Fibroblast of lung (primary cell): ENCODE results near the gene C22orf23. TPM values are rescaled to one million over a fixed set of nuclear protein-coding genes. Genes with fewer than 3 reads are reported as not detected.

ENCODE experiments used
- DNase-seq, 2 donors: peaks; one replicate each; pipeline versions ENCODE4 v3.0.0 to v3.0.0-alpha.2; 2010; ENCODE audit warnings: low read depth in 2 of 2
- H2AFZ ChIP-seq: 2 replicates; pipeline ENCODE4 v1.5.1; 2012; ENCODE audit warnings: low read length, control low read depth, inconsistent platforms
- H3K27ac ChIP-seq: 2 replicates; pipeline ENCODE4 v1.5.1; 2011; ENCODE audit warnings: low read length, control low read depth; ENCODE audit not compliant: insufficient read depth
- H3K27me3 ChIP-seq: 2 replicates; pipeline ENCODE4 v1.5.1; 2011; ENCODE audit warnings: mild to moderate bottlenecking, low read length; ENCODE audit not compliant: control insufficient read depth, insufficient read depth
- H3K36me3 ChIP-seq: 2 replicates; pipeline ENCODE4 v1.5.1; 2011; ENCODE audit warnings: low read length; ENCODE audit not compliant: control insufficient read depth, insufficient read depth
- H3K4me1 ChIP-seq: 2 replicates; pipeline ENCODE4 v1.5.1; 2011; ENCODE audit warnings: low read length; ENCODE audit not compliant: control insufficient read depth, insufficient read depth; ENCODE audit errors: extremely low read depth
- H3K4me2 ChIP-seq: 2 replicates; pipeline ENCODE4 v1.5.1; 2011; ENCODE audit warnings: low read length, control low read depth; ENCODE audit not compliant: insufficient read depth; ENCODE audit errors: extremely low read depth
- H3K4me3 ChIP-seq, 4 experiments: fragments of 200-600 bp in 1 of 4; sonication (generic) in 1 of 4; replicated peaks in 1 of 4; 2 replicates each; pipeline ENCODE4 v1.5.1; 2011 to 2016; ENCODE audit warnings: low read length in 4 of 4, low read depth in 3 of 4, mild to moderate bottlenecking in 3 of 4, control low read depth in 2 of 4, inconsistent platforms in 1 of 4, mixed read lengths in 1 of 4; ENCODE audit not compliant: insufficient read depth in 1 of 4; ENCODE audit errors: control extremely low read depth in 1 of 4
- H3K79me2 ChIP-seq: 2 replicates; pipeline ENCODE4 v1.5.1; 2012; ENCODE audit warnings: mild to moderate bottlenecking, low read length, inconsistent platforms; ENCODE audit not compliant: control insufficient read depth, insufficient read depth
- H3K9ac ChIP-seq: 2 replicates; pipeline ENCODE4 v1.5.1; 2011; ENCODE audit warnings: mild to moderate bottlenecking, low read length, control low read depth; ENCODE audit not compliant: insufficient read depth
- H3K9me3 ChIP-seq: 2 replicates; pipeline ENCODE4 v1.5.1; 2012; ENCODE audit warnings: low read depth, low read length; ENCODE audit not compliant: control insufficient read depth, insufficient read depth
- H4K20me1 ChIP-seq: 2 replicates; pipeline ENCODE4 v1.5.1; 2011; ENCODE audit warnings: low read length; ENCODE audit not compliant: control insufficient read depth, insufficient read depth; ENCODE audit errors: extremely low read depth
- EZH2 ChIP-seq: IDR thresholded peaks from 2 replicates; pipeline ENCODE4 v1.5.1; 2012; ENCODE audit warnings: low read length, control low read depth, mild to moderate bottlenecking; ENCODE audit errors: missing control alignments
- polyA minus RNA-seq: library from RNA; depleted of rRNA, polyadenylated mRNA; stranded (reverse); fragments of >200 nt; gene quantifications from 2 replicates; pipeline ENCODE4 v1.2.3, GENCODE V29; 2011; ENCODE audit warnings: low replicate concordance
- polyA plus RNA-seq, 2 donors: library from polyadenylated mRNA; depleted of rRNA in 1 of 2; stranded (reverse) in 1 of 2; unstranded in 1 of 2; fragments of >200 nt; gene quantifications; 2 replicates each; pipeline ENCODE4 v1.2.1, GENCODE V29; 2011 to 2012; ENCODE audit warnings: missing spikeins in 1 of 2
- total RNA-seq: library from RNA; depleted of rRNA; stranded (reverse); fragments of >200 nt; gene quantifications from 2 replicates; pipeline ENCODE4 v1.2.1, GENCODE V29; 2014
- TF ChIP-seq, protein P1 (sequence below), 2 donors: IDR thresholded peaks in 1 of 2; conservative IDR thresholded peaks in 1 of 2; 1 replicate in 1 of 2; 2 replicates in 1 of 2; pipeline ENCODE4 v1.5.1; 2011 to 2012; ENCODE audit warnings: low read length in 2 of 2, control low read depth in 1 of 2, inconsistent platforms in 1 of 2, low read depth in 1 of 2, mild to moderate bottlenecking in 1 of 2

Gene C22orf23
- 0.17 and 0.26 TPM in 2 replicates for total RNA-seq
- polyA plus RNA-seq, result 0.37 and 0.43 TPM in 2 replicates
- 0.73 and 1.3 TPM in 2 replicates for polyA plus RNA-seq (2012)
- not detected in 2 replicates for polyA minus RNA-seq

DNA sequence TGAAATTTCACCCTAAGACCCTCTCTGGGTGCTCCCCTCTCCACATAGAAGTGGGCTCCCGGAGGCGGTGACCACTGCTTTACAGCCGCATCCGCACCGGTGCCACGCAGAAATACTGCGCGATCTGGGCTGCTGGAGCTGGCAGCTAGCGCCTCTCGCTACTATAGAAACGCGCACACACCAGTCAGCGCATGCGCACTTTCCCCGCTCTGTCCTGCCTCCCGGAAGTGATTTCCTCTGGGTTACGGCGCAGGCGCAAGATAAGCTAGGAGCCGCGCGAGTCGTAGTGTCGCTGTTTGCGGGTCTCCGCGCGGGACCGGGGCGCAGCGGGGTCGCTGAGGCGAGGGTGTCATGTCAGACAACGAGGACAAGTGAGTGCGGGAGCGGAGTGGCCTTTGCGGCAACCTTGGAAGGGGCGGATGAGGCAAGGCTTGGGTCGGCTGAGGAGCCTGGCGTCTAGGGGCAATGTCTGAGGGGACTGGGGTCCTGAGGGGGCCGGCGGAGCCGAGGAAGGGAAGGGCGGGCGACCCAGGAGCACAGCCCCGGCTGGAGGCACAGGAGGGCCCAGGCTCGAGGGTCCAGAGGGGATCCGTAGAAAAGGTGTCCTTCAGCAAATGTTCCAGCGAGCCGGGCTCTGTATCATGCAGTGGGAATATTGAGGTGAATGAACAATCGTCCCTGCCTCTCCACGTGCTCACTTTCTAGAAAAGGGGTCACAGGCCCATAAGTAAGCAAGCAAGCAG, at the start of gene C22orf23, which contains the start of gene POLR2F:
Gene C22orf23, minus strand, starts transcription at position 165 of the 743 bp plus-strand sequence. CDS start 452 bp downstream, outside the sequence.
Gene POLR2F, plus strand, starts transcription at position 263 of the 743 bp plus-strand sequence. Its CDS starts 89 bp downstream, at position 352.
- peak within 1 kb of the TSS; percentile 81 for H3K27ac ChIP-seq
- H3K4me1 ChIP-seq, result peaks cover 4% of the 10 kb centered on the region
- peak within 1 kb of the TSS; percentile 83 for H3K9ac ChIP-seq
- peaks cover 5% of the 10 kb centered on the region for H3K36me3 ChIP-seq
- TF ChIP-seq, protein P1, sequence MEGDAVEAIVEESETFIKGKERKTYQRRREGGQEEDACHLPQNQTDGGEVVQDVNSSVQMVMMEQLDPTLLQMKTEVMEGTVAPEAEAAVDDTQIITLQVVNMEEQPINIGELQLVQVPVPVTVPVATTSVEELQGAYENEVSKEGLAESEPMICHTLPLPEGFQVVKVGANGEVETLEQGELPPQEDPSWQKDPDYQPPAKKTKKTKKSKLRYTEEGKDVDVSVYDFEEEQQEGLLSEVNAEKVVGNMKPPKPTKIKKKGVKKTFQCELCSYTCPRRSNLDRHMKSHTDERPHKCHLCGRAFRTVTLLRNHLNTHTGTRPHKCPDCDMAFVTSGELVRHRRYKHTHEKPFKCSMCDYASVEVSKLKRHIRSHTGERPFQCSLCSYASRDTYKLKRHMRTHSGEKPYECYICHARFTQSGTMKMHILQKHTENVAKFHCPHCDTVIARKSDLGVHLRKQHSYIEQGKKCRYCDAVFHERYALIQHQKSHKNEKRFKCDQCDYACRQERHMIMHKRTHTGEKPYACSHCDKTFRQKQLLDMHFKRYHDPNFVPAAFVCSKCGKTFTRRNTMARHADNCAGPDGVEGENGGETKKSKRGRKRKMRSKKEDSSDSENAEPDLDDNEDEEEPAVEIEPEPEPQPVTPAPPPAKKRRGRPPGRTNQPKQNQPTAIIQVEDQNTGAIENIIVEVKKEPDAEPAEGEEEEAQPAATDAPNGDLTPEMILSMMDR (conservative IDR thresholded peaks at IDR 0.05 in 1 of 2, IDR thresholded peaks at IDR 0.05 in 1 of 2; ENCODE audit: low read depth in 1 of 2, low read length in 2 of 2), result no peak
- no peak for TF ChIP-seq EZH2
- H3K9me3 ChIP-seq, result no peaks in the 10 kb centered on the region
- DNase-seq, result peak; percentile 87 to 93
- H3K79me2 ChIP-seq, result peaks cover 15% of the 10 kb centered on the region
- H2AFZ ChIP-seq, result peak within 1 kb of the TSS; percentile 84
- H3K27me3 ChIP-seq, result no peaks in the 10 kb centered on the region
- H4K20me1 ChIP-seq, result no peaks in the 10 kb centered on the region
- peak within 1 kb of the TSS; percentile 97 for H3K4me2 ChIP-seq
- peak within 1 kb of the TSS; percentile 68 to 97 (median 86) for H3K4me3 ChIP-seq

DNA sequence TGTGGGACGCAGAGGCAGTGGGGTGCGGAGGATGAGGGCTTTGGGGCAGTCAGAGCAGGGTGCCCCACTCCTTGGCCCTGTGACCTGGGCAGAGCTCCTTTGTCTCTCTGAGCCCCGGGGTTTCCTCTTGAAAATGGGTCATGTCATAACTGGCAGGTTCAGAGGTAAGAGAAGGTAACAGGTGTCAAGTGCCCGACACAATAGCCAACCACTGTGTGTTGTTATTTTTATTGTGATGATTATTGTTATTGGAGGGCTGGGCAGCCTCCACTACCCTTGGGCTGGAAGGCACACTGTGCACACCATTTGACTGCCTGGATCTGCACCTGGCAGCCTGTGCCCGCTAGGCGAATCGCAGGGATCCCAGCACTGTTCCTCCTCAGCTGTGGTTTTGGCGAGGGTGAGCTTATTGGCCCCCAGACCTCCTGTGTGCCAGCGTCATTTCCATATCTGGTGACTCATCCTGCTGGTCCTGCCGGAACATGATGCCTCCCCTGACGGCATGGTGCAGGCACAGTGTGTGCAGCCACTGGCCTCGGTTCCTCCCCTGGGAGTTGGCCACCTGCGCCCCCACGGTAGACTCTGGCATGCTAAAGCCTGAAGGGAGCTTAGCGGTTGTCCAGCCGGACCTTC, 46.4 kb upstream of the C22orf23 start:
- Histone ChIP-seq H3K9ac (no peak overlapping the region), H3K79me2 (no peaks in the 10 kb centered on the region), H3K27me3 (peaks cover 4% of the 10 kb centered on the region), H3K27ac (no peak overlapping the region), H3K9me3 (no peaks in the 10 kb centered on the region), H3K4me2 (no peak overlapping the region), H3K36me3 (no peaks in the 10 kb centered on the region), H4K20me1 (no peaks in the 10 kb centered on the region), H2AFZ (no peak overlapping the region), H3K4me1 (no peaks in the 10 kb centered on the region), H3K4me3 (no peak overlapping the region)
- TF ChIP-seq, protein P1 (conservative IDR thresholded peaks at IDR 0.05 in 1 of 2, IDR thresholded peaks at IDR 0.05 in 1 of 2; ENCODE audit: low read depth in 1 of 2, low read length in 2 of 2), result no peak
- no peak for TF ChIP-seq EZH2
- peak; percentile 53 to 85 for DNase-seq

DNA sequence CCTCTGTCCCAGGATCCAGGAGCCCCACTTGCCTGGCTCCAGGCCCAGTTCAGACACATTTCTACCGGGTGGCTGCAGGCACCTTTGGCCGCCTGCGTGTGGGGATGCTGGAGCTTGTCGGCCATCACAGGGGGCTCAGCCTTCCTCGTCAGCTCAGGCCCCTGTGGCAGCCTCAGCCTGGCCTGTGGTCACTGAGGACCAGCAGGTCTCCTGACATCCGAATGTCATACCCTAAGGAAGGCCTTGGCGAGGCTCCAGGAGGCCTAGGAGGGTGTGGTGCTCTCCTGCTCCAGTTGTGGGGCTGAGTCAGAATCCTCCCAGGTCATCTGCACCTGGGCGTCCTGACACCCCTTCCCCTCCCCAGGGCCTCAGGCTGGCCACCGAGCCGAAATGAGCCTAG, 45.8 kb upstream of the C22orf23 start:
- Histone ChIP-seq H4K20me1 (no peaks in the 10 kb centered on the region), H3K27ac (no peak overlapping the region), H3K9ac (no peak overlapping the region), H3K27me3 (peaks cover 4% of the 10 kb centered on the region), H3K79me2 (no peaks in the 10 kb centered on the region), H2AFZ (no peak overlapping the region), H3K4me2 (no peak overlapping the region), H3K4me1 (no peaks in the 10 kb centered on the region), H3K4me3 (no peak overlapping the region), H3K9me3 (no peaks in the 10 kb centered on the region), H3K36me3 (no peaks in the 10 kb centered on the region)
- TF ChIP-seq, protein P1 (conservative IDR thresholded peaks at IDR 0.05 in 1 of 2, IDR thresholded peaks at IDR 0.05 in 1 of 2; ENCODE audit: low read depth in 1 of 2, low read length in 2 of 2), result no peak
- TF ChIP-seq EZH2, result no peak
- DNase-seq, result no peak
